Kidney (tissue), 14 donors: Measurements from ENCODE around the gene KCNIP1. TPM values are rescaled to one million over a fixed set of nuclear protein-coding genes. Genes with fewer than 3 reads are reported as not detected.

Experiments
- DNase-seq, 5 donors: peaks; one replicate each; pipeline ENCODE4 v3.0.0-alpha.2; 2013 to 2020
- FAIRE-seq: peaks from 2 replicates; lab custom pipeline; 2012; peaks lifted over from hg19 to GRCh38; lab: Jason Lieb, UNC
- H3K27ac ChIP-seq, 2 donors: one replicate each; pipeline ENCODE4 v1.7.0; 2013; ENCODE audit warnings: low read depth in 2 of 2, low read length in 2 of 2, inconsistent platforms in 1 of 2
- H3K27me3 ChIP-seq: one replicate; pipeline ENCODE4 v1.7.1; 2013; ENCODE audit warnings: low read length, inconsistent platforms; ENCODE audit not compliant: control insufficient read depth, insufficient read depth
- H3K36me3 ChIP-seq, 3 donors: one replicate each; pipeline versions ENCODE4 v1.7.0 to v1.7.1; 2013; ENCODE audit warnings: low read length in 3 of 3, control low read depth in 1 of 3, inconsistent platforms in 1 of 3; ENCODE audit not compliant: insufficient read depth in 3 of 3, control insufficient read depth in 2 of 3
- H3K4me1 ChIP-seq, 3 donors: one replicate each; pipeline versions ENCODE4 v1.7.0 to v1.7.1; 2013; ENCODE audit warnings: low read length in 3 of 3, inconsistent platforms in 1 of 3, low read depth in 1 of 3; ENCODE audit not compliant: control insufficient read depth in 2 of 3, insufficient read depth in 2 of 3
- H3K4me3 ChIP-seq, 3 donors: one replicate each; pipeline versions ENCODE4 v1.7.0 to v1.8.1; 2013; ENCODE audit warnings: low read length in 3 of 3, control low read depth in 1 of 3, inconsistent platforms in 1 of 3
- H3K9ac ChIP-seq, 3 donors: one replicate each; pipeline versions ENCODE4 v1.7.0 to v1.7.1; 2013; ENCODE audit warnings: low read length in 3 of 3, control low read depth in 1 of 3, inconsistent platforms in 1 of 3
- H3K9me3 ChIP-seq, 3 donors: one replicate each; pipeline versions ENCODE4 v1.7.0 to v1.7.1; 2013; ENCODE audit warnings: low read length in 3 of 3, control low read depth in 1 of 3, inconsistent platforms in 1 of 3; ENCODE audit not compliant: control insufficient read depth in 2 of 3, insufficient read depth in 1 of 3
- CTCF ChIP-seq: IDR thresholded peaks from 3 replicates; pipeline ENCODE4 v1.5.1; 2012; ENCODE audit warnings: mild to moderate bottlenecking, moderate library complexity, borderline replicate concordance; ENCODE audit not compliant: insufficient read depth; ENCODE audit errors: extremely low read depth
- intact Hi-C: fragments of 100-400 bp; cut with DNase I; formaldehyde crosslinking; loops from one replicate; pipeline ENCODE4 v1.11.1; 2022
- polyA plus RNA-seq: library from polyadenylated mRNA; stranded (reverse); fragments of 350-450 nt; fragmentation: Illumina TruSeq; extraction: RNeasy Lipid Tissue Mini Kit (QIAGEN cat#74804); gene quantifications from one replicate; pipeline ENCODE4 v1.2.3, GENCODE V29; 2014; ENCODE audit warnings: low read depth, low replicate concordance; ENCODE audit not compliant: insufficient read depth
- total RNA-seq: library from RNA; stranded (reverse); fragmentation: NEBNext Ultra II Directional; extraction: Animal tissue kit (Norgen Biotek cat#: 25700); gene quantifications from one replicate; pipeline ENCODE4 v1.2.1, GENCODE V29; 2021
- donor health status: control.
- donor health status: control.
- donor health status: control.
- donor health status: control.
- donor health status: control.
- donor health status: DM: yes; HTN: yes; CAD: no.
- donor health status: Normal renal cell carcinoma (clear cell type).

KCNIP1 gene
- total and polyA plus RNA-seq, 2 donors from 2014 or later = 1.8 to 3.1 TPM

GRCh38 chr5:170638454-170639220 lies 134.8 kb downstream of the KCNIP1 start:
- FAIRE-seq = no peak
- intact Hi-C loops = loop anchor here (10.0 kb wide), 1 partner anchor 156 kb away; no protein-coding TSS in a partner anchor
- Histone ChIP-seq H3K4me3 (no peak overlapping the region), H3K9ac (no peak overlapping the region), H3K27ac (no peak overlapping the region), H3K27me3 (no peaks in the 10 kb centered on the region), H3K4me1 (peaks cover 0 to 10% (median 8%) of the 10 kb centered on the region in 3 donors), H3K36me3 (no peaks in the 10 kb centered on the region), H3K9me3 (no peaks in the 10 kb centered on the region)
- peak in 4 of 5 donors; percentile 64 to 84 (median 78) for DNase-seq
- peak; percentile 83 for TF ChIP-seq CTCF

DNA sequence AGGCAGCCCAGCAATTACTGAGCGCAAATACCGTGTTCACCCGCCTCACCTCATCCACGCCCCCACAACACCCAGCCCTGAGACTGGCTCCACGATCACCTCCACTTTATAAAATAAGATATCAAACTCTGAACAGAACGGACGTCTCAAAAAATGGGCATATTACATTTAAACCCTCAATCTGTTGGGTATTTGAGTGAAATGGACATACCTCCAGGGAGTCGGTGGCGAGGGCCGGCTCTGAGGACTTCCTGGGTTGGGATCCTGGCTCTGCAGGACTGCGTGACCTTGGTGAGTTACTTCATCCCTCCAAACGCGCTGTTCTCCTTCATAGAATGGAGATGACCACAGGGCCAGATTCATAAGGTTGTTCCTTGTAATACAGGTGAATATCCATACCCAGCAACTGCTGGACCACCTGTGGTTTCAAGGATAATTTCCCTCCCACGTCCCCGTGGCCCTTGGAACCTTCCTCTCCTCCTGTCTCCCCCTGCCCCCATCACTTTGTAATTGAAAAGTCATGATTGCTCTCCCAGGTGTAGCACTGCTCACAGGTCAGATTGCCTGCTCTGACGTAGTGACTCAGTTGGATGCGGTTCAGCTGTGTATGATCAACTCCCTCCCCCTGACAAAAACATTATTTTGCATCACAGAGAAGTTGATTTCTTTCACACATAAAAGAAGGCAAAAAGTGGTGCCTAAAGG lies 135.6 kb downstream of the KCNIP1 start:
- no peak overlapping the region for H3K9ac ChIP-seq
- H3K4me3 ChIP-seq = no peak overlapping the region
- no peaks in the 10 kb centered on the region for H3K36me3 ChIP-seq
- FAIRE-seq = no peak
- no peaks in the 10 kb centered on the region for H3K9me3 ChIP-seq
- H3K27me3 ChIP-seq = no peaks in the 10 kb centered on the region
- H3K4me1 ChIP-seq = peaks cover 0 to 3% (median under 1%) of the 10 kb centered on the region in 3 donors
- peak in 1 of 5 donors; percentile 13 for DNase-seq
- no peak overlapping the region for H3K27ac ChIP-seq
- TF ChIP-seq CTCF = no peak
- intact Hi-C loops = loop anchor here (10.0 kb wide), 1 partner anchor 155 kb away; no protein-coding TSS in a partner anchor

- intact Hi-C loops = no loop called here
- DNase-seq (peak in 1 of 5 donors; percentile 22), FAIRE-seq (no peak)
- no peaks in the 10 kb centered on the region for H3K36me3 ChIP-seq
- H3K9ac ChIP-seq = no peak overlapping the region
- no peak for TF ChIP-seq CTCF
- H3K4me3 ChIP-seq = no peak overlapping the region
- H3K27ac ChIP-seq = no peak overlapping the region
- H3K9me3 ChIP-seq = no peaks in the 10 kb centered on the region
- no peaks in the 10 kb centered on the region for H3K27me3 ChIP-seq
- no peaks in the 10 kb centered on the region for H3K4me1 ChIP-seq
Measured at GRCh38 chr5:170640731-170641588, 137.1 kb downstream of the KCNIP1 start.
